Neural cell (in vitro differentiated cells): ENCODE data around the gene COL1A1. TPM values are rescaled to one million over a fixed set of nuclear protein-coding genes. Genes with fewer than 3 reads are reported as not detected.

Experiments
- H2AFZ ChIP-seq: fragments of 200-600, 300-800 bp; sonication (generic), shearing (Covaris generic); 2 replicates; pipeline ENCODE4 v1.6.0; 2014; ENCODE audit warnings: low read depth, mild to moderate bottlenecking, antibody characterized with exemption, low read length, moderate library complexity
- H3F3A ChIP-seq: fragments of 200-600 bp; shearing (Covaris generic); 2 replicates; pipeline ENCODE4 v1.6.1; 2016; ENCODE audit warnings: mild to moderate bottlenecking, moderate library complexity, mixed read lengths, antibody characterized with exemption, low read length; ENCODE audit not compliant: insufficient read depth, poor library complexity, severe bottlenecking
- H3K27ac ChIP-seq: fragments of 200-600, 300-800 bp; sonication (generic), shearing (Covaris generic); 2 replicates; pipeline ENCODE4 v1.5.1; 2014; ENCODE audit warnings: mild to moderate bottlenecking, low read length, moderate library complexity
- H3K27me3 ChIP-seq: fragments of 300-800, 200-600 bp; sonication (generic), shearing (Covaris generic); 2 replicates; pipeline ENCODE4 v1.6.0; 2014; ENCODE audit warnings: mild to moderate bottlenecking, low read depth, low read length, moderate library complexity; ENCODE audit not compliant: insufficient read depth
- H3K36me3 ChIP-seq: fragments of 300-800, 200-600 bp; sonication (generic), shearing (Covaris generic); 2 replicates; pipeline ENCODE4 v1.5.1; 2014; ENCODE audit warnings: mild to moderate bottlenecking, antibody characterized with exemption, low read length, moderate library complexity; ENCODE audit not compliant: insufficient read depth
- H3K4me2 ChIP-seq: fragments of 300-800, 200-600 bp; sonication (generic), shearing (Covaris generic); 2 replicates; pipeline ENCODE4 v1.6.0; 2014; ENCODE audit warnings: mild to moderate bottlenecking, low read length
- H3K4me3 ChIP-seq: fragments of 300-800, 200-600 bp; sonication (generic), shearing (Covaris generic); 2 replicates; pipeline ENCODE4 v1.5.1; 2014; ENCODE audit warnings: mild to moderate bottlenecking, low read length, moderate library complexity
- H3K79me2 ChIP-seq: fragments of 200-600 bp; shearing (Covaris generic); replicated peaks from 2 replicates; pipeline ENCODE4 v1.6.0; 2014; ENCODE audit warnings: mild to moderate bottlenecking, low read length, moderate library complexity; ENCODE audit not compliant: insufficient read depth
- H3K9ac ChIP-seq: fragments of 300-800, 200-600 bp; sonication (generic), shearing (Covaris generic); 2 replicates; pipeline ENCODE4 v1.6.1; 2016; ENCODE audit warnings: mild to moderate bottlenecking, low read length, mixed read lengths
- H3K9me2 ChIP-seq: fragments of 200-600 bp; shearing (Covaris generic); 2 replicates; pipeline ENCODE4 v1.6.1; 2016; ENCODE audit warnings: mild to moderate bottlenecking, low read length, mixed read lengths; ENCODE audit not compliant: insufficient read depth
- H3K9me3 ChIP-seq: fragments of 200-600, 300-800 bp; sonication (generic), shearing (Covaris generic); 2 replicates; pipeline ENCODE4 v1.6.1; 2016; ENCODE audit warnings: mild to moderate bottlenecking, mixed run types, low read length, moderate library complexity, mixed read lengths
- H4K20me1 ChIP-seq: fragments of 200-600 bp; shearing (Covaris generic); 2 replicates; pipeline ENCODE4 v1.6.1; 2016; ENCODE audit warnings: mild to moderate bottlenecking, mixed run types; ENCODE audit not compliant: insufficient read depth
- EP300 ChIP-seq: fragments of 450-650 bp; conservative IDR thresholded peaks from 2 replicates; pipeline ENCODE4 v1.6.1; 2014; ENCODE audit warnings: antibody characterized with exemption, mild to moderate bottlenecking, moderate library complexity; ENCODE audit not compliant: poor library complexity, severe bottlenecking
- EZH2 ChIP-seq: fragments of 200-600, 300-800 bp; shearing (Covaris generic), sonication (generic); IDR thresholded peaks from 2 replicates; pipeline ENCODE4 v1.6.1; 2014; ENCODE audit warnings: antibody characterized with exemption, low read length, borderline replicate concordance, mild to moderate bottlenecking; ENCODE audit not compliant: insufficient read depth, poor library complexity, severe bottlenecking
- MXI1 ChIP-seq: fragments of 450-650 bp; conservative IDR thresholded peaks from 2 replicates; pipeline ENCODE4 v1.6.1; 2014; ENCODE audit warnings: antibody characterized with exemption, mild to moderate bottlenecking; ENCODE audit not compliant: poor library complexity, severe bottlenecking
- POLR2AphosphoS5 ChIP-seq: IDR thresholded peaks from 2 replicates; pipeline ENCODE4 v1.6.1; 2012
- RAD21 ChIP-seq: fragments of 450-650 bp; conservative IDR thresholded peaks from 2 replicates; pipeline ENCODE4 v1.6.1; 2014; ENCODE audit warnings: antibody characterized with exemption, mild to moderate bottlenecking, moderate library complexity
- SMC3 ChIP-seq: fragments of 450-650 bp; conservative IDR thresholded peaks from 2 replicates; pipeline ENCODE4 v1.6.1; 2014; ENCODE audit warnings: antibody characterized with exemption, mild to moderate bottlenecking, moderate library complexity; ENCODE audit not compliant: poor library complexity
- TAF1 ChIP-seq: IDR thresholded peaks from 2 replicates; pipeline ENCODE4 v1.6.1; 2012; ENCODE audit warnings: low read depth
- polyA plus RNA-seq: library from polyadenylated mRNA; depleted of rRNA; stranded (reverse); fragments of >200 nt; gene quantifications from 2 replicates; pipeline ENCODE4 v1.2.3, GENCODE V29; 2014
- TF ChIP-seq, protein P1 (sequence below): IDR thresholded peaks from 2 replicates; pipeline ENCODE4 v1.6.1; 2012; ENCODE audit warnings: borderline replicate concordance
- TF ChIP-seq, protein P2 (sequence below): fragments of 450-650 bp; IDR thresholded peaks from 2 replicates; pipeline ENCODE4 v1.5.1; 2014; ENCODE audit warnings: antibody characterized with exemption, mild to moderate bottlenecking, moderate library complexity; ENCODE audit not compliant: poor library complexity, severe bottlenecking

COL1A1 gene
- polyA plus RNA-seq, 1 donor from 2014 or later = 0.14 TPM

DNA sequence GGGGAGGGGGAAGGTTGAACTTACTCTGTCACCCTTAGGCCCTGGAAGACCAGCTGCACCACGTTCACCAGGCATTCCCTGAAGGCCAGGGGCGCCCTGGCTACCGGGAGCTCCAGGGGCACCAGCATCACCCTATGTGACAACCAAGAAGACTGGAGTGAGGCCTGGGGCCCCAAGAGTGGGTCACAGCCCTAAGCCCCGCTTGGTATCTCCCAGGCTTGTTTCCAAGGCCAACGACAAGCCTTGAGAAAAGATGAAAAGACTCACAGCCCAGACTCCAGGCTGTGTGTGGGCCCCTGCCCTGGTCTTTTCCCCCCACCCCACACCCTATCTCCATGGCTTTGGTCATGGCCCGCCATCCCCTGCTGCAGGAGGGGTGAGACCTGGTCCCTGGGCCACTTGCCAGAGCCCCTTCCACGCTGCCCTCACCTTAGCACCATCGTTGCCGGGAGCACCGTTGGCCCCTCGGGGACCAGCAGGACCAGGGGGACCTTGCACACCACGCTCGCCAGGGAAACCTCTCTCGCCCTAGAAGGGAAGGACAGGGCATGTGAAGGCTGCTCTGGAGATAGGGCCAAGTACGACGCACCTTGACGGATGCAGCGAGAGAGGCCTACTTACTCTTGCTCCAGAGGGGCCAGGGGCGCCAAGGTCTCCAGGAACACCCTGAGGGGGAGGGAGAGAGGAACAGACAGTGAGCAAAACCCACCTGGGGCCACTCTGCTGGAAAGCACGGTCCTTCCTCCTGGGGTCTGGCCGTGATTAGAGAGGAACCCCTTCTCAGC lies 9.9 kb downstream of the COL1A1 start:
- no peak for TF ChIP-seq SMC3
- no peak for TF ChIP-seq RAD21
- TF ChIP-seq, protein P1, sequence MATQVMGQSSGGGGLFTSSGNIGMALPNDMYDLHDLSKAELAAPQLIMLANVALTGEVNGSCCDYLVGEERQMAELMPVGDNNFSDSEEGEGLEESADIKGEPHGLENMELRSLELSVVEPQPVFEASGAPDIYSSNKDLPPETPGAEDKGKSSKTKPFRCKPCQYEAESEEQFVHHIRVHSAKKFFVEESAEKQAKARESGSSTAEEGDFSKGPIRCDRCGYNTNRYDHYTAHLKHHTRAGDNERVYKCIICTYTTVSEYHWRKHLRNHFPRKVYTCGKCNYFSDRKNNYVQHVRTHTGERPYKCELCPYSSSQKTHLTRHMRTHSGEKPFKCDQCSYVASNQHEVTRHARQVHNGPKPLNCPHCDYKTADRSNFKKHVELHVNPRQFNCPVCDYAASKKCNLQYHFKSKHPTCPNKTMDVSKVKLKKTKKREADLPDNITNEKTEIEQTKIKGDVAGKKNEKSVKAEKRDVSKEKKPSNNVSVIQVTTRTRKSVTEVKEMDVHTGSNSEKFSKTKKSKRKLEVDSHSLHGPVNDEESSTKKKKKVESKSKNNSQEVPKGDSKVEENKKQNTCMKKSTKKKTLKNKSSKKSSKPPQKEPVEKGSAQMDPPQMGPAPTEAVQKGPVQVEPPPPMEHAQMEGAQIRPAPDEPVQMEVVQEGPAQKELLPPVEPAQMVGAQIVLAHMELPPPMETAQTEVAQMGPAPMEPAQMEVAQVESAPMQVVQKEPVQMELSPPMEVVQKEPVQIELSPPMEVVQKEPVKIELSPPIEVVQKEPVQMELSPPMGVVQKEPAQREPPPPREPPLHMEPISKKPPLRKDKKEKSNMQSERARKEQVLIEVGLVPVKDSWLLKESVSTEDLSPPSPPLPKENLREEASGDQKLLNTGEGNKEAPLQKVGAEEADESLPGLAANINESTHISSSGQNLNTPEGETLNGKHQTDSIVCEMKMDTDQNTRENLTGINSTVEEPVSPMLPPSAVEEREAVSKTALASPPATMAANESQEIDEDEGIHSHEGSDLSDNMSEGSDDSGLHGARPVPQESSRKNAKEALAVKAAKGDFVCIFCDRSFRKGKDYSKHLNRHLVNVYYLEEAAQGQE = no peak
- TF ChIP-seq TAF1 = no peak
- TF ChIP-seq, protein P2, sequence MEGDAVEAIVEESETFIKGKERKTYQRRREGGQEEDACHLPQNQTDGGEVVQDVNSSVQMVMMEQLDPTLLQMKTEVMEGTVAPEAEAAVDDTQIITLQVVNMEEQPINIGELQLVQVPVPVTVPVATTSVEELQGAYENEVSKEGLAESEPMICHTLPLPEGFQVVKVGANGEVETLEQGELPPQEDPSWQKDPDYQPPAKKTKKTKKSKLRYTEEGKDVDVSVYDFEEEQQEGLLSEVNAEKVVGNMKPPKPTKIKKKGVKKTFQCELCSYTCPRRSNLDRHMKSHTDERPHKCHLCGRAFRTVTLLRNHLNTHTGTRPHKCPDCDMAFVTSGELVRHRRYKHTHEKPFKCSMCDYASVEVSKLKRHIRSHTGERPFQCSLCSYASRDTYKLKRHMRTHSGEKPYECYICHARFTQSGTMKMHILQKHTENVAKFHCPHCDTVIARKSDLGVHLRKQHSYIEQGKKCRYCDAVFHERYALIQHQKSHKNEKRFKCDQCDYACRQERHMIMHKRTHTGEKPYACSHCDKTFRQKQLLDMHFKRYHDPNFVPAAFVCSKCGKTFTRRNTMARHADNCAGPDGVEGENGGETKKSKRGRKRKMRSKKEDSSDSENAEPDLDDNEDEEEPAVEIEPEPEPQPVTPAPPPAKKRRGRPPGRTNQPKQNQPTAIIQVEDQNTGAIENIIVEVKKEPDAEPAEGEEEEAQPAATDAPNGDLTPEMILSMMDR = no peak
- TF ChIP-seq EZH2 = no peak
- TF ChIP-seq POLR2AphosphoS5 = no peak
- no peak for TF ChIP-seq MXI1
- no peak for TF ChIP-seq EP300
- Histone ChIP-seq H3K9ac (no peak overlapping the region), H3K27me3 (no peaks in the 10 kb centered on the region), H3K27ac (no peak overlapping the region), H3K4me3 (no peak overlapping the region), H3K4me2 (no peak overlapping the region), H2AFZ (no peak overlapping the region), H3K36me3 (no peaks in the 10 kb centered on the region), H3K9me3 (no peaks in the 10 kb centered on the region), H4K20me1 (no peaks in the 10 kb centered on the region), H3F3A (no peaks in the 10 kb centered on the region), H3K9me2 (no peaks in the 10 kb centered on the region), H3K79me2 (no peaks in the 10 kb centered on the region)

DNA sequence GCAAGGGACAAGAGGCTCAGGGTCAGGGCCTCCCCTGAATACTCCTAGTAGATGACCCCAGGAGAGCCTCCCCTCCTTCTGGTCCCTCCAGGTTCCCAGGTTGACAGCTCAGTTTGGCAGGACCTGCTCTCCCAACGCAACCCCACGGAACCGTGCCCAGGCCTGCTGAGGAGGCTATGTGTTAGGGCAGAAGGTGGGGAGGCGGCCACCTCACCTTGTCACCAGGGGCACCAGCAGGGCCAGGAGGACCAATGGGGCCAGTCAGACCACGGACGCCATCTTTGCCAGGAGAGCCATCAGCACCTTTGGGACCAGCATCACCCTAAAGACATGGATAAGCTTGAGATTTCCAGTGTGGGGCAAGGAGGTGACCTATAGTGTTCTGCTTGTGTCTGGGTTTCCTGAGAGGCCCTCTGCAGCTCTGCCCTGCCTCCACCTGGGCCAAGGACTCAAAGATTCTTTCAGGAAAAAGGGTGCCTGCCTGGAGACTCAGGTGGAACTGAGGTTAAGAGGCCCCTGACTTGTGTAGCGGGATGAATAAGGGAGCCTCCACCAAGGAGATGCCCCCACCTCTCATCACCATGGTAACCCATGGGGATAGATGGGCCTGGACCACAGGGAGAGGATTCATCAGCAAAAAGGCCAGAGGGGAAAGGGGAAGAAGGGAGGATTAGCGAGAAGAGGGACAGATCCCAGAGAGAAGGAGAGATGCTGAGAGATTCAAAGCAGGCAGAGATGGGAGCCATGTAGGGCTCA lies 10.7 kb downstream of the COL1A1 start:
- H3K27ac ChIP-seq = no peak overlapping the region
- H3K79me2 ChIP-seq = no peaks in the 10 kb centered on the region
- TF ChIP-seq, protein P2 = no peak
- TF ChIP-seq TAF1 = no peak
- TF ChIP-seq EZH2 = no peak
- TF ChIP-seq, protein P1 = no peak
- no peak for TF ChIP-seq POLR2AphosphoS5
- no peak for TF ChIP-seq SMC3
- TF ChIP-seq EP300 = no peak
- no peak for TF ChIP-seq RAD21
- TF ChIP-seq MXI1 = no peak
- H3K27me3 ChIP-seq = no peaks in the 10 kb centered on the region
- no peaks in the 10 kb centered on the region for H3F3A ChIP-seq
- no peak overlapping the region for H3K4me2 ChIP-seq
- H3K4me3 ChIP-seq = no peak overlapping the region
- H2AFZ ChIP-seq = no peak overlapping the region
- H3K36me3 ChIP-seq = no peaks in the 10 kb centered on the region
- H4K20me1 ChIP-seq = no peaks in the 10 kb centered on the region
- no peaks in the 10 kb centered on the region for H3K9me3 ChIP-seq
- no peaks in the 10 kb centered on the region for H3K9me2 ChIP-seq
- no peak overlapping the region for H3K9ac ChIP-seq
